WTC11 (cell line): ENCODE measurements around the gene MDN1. TPM values are rescaled to one million over a fixed set of nuclear protein-coding genes. Genes with fewer than 3 reads are reported as not detected.
A peak's percentile ranks its signal among the peaks of the same experiment; 100 is the strongest.

ENCODE experiments used
- AR ChIP-seq: fragments of 250-450 bp; sonication (Bioruptor Pico); IDR thresholded peaks from 2 replicates; pipeline ENCODE4 v1.9.0; 2021; ENCODE audit warnings: mild to moderate bottlenecking
- ARID4B ChIP-seq: sonication (generic); formaldehyde crosslinking; IDR thresholded peaks from 2 replicates; pipeline ENCODE4 v1.8.0; 2023; ENCODE audit warnings: missing genetic modification reagents, mild to moderate bottlenecking, borderline replicate concordance
- ATF6 ChIP-seq: sonication (generic); formaldehyde crosslinking; IDR thresholded peaks from 2 replicates; pipeline ENCODE4 v1.8.1; 2023; ENCODE audit warnings: mild to moderate bottlenecking, missing genetic modification reagents
- CREB1 ChIP-seq: sonication (generic); formaldehyde crosslinking; IDR thresholded peaks from 2 replicates; pipeline ENCODE4 v1.8.0; 2023; ENCODE audit warnings: mild to moderate bottlenecking, missing genetic modification reagents
- CTCF ChIP-seq: fragments of 200-600 bp; IDR thresholded peaks from 2 replicates; pipeline ENCODE4 v1.8.0; 2022; ENCODE audit warnings: antibody characterized with exemption
- E2F5 ChIP-seq: sonication (generic); formaldehyde crosslinking; IDR thresholded peaks from 2 replicates; pipeline ENCODE4 v1.8.1; 2022; ENCODE audit warnings: mild to moderate bottlenecking, moderate library complexity, missing genetic modification reagents
- ELF4 ChIP-seq: sonication (generic); formaldehyde crosslinking; IDR thresholded peaks from 2 replicates; pipeline ENCODE4 v1.8.1; 2022; ENCODE audit warnings: low read depth, mild to moderate bottlenecking, moderate library complexity, missing genetic modification reagents
- EMX1 ChIP-seq: fragments of 250-450 bp; sonication (Bioruptor Pico); IDR thresholded peaks from 2 replicates; pipeline ENCODE4 v1.8.0; 2021; ENCODE audit warnings: mild to moderate bottlenecking
- ETV6 ChIP-seq: sonication (generic); formaldehyde crosslinking; IDR thresholded peaks from 2 replicates; pipeline ENCODE4 v1.8.1; 2022; ENCODE audit warnings: mild to moderate bottlenecking, missing genetic modification reagents
- FOXJ3 ChIP-seq: sonication (generic); formaldehyde crosslinking; IDR thresholded peaks from 2 replicates; pipeline ENCODE4 v1.9.0; 2021; ENCODE audit warnings: missing genetic modification reagents, mild to moderate bottlenecking, borderline replicate concordance
- FOXP4 ChIP-seq: sonication (generic); formaldehyde crosslinking; IDR thresholded peaks from 2 replicates; pipeline ENCODE4 v1.8.0; 2022; ENCODE audit warnings: mild to moderate bottlenecking, missing genetic modification reagents
- JUN ChIP-seq: sonication (generic); formaldehyde crosslinking; IDR thresholded peaks from 2 replicates; pipeline ENCODE4 v1.8.0; 2023; ENCODE audit warnings: mild to moderate bottlenecking, missing genetic modification reagents
- KAT7 ChIP-seq: sonication (generic); formaldehyde crosslinking; IDR thresholded peaks from 2 replicates; pipeline ENCODE4 v1.8.1; 2023; ENCODE audit warnings: missing genetic modification reagents, mild to moderate bottlenecking, borderline replicate concordance
- MLX ChIP-seq: sonication (generic); formaldehyde crosslinking; IDR thresholded peaks from 2 replicates; pipeline ENCODE4 v1.8.1; 2023; ENCODE audit warnings: mild to moderate bottlenecking, missing genetic modification reagents, moderate library complexity
- NR1H2 ChIP-seq: sonication (generic); formaldehyde crosslinking; IDR thresholded peaks from 2 replicates; pipeline ENCODE4 v1.9.0; 2021; ENCODE audit warnings: mild to moderate bottlenecking, moderate library complexity, missing genetic modification reagents
- SOX15 ChIP-seq: fragments of 250-450 bp; sonication (Bioruptor Pico); IDR thresholded peaks from 2 replicates; pipeline ENCODE4 v1.9.0; 2021; ENCODE audit warnings: mild to moderate bottlenecking
- ZBTB43 ChIP-seq: sonication (generic); formaldehyde crosslinking; IDR thresholded peaks from 2 replicates; pipeline ENCODE4 v1.8.1; 2023; ENCODE audit warnings: mild to moderate bottlenecking, missing genetic modification reagents
- ZNF219 ChIP-seq: sonication (generic); formaldehyde crosslinking; IDR thresholded peaks from 2 replicates; pipeline ENCODE4 v1.8.0; 2023; ENCODE audit warnings: missing genetic modification reagents, mild to moderate bottlenecking, borderline replicate concordance
- ZNF423 ChIP-seq: fragments of 250-450 bp; sonication (Bioruptor Pico); IDR thresholded peaks from 2 replicates; pipeline ENCODE4 v2.1.2; 2022; ENCODE audit warnings: mild to moderate bottlenecking, moderate library complexity
- ZNF512 ChIP-seq: sonication (generic); formaldehyde crosslinking; IDR thresholded peaks from 2 replicates; pipeline ENCODE4 v1.8.1; 2022; ENCODE audit warnings: missing genetic modification reagents, borderline replicate concordance
- total RNA-seq: library from RNA; stranded (reverse); gene quantifications from 3 replicates; pipeline ENCODE4 v1.2.3, GENCODE V29; 2021

The MDN1 gene
- total RNA-seq, 1 experiment from 2014 or later = 195 TPM

GRCh38 chr6:89819336-89820130 lies at the start of gene MDN1 (continued):
- TF ChIP-seq MLX (CRISPR knock-in tag) = peak; percentile 90
- peak; percentile 96 for TF ChIP-seq ARID4B (CRISPR knock-in tag)
- TF ChIP-seq ETV6 (CRISPR knock-in tag) = peak; percentile 99
- no peak for TF ChIP-seq EMX1 (CRISPR knock-in tag)
- peak; percentile 95; the same call in 1 of the 2 replicates for TF ChIP-seq KAT7 (CRISPR knock-in tag)
- no peak for TF ChIP-seq NR1H2 (CRISPR knock-in tag)
- TF ChIP-seq SOX15 (CRISPR knock-in tag) = no peak
- no peak for TF ChIP-seq CTCF
- TF ChIP-seq ZNF423 = no peak
- TF ChIP-seq FOXP4 (CRISPR knock-in tag) = peak; percentile 86
- no peak for TF ChIP-seq FOXJ3 (CRISPR knock-in tag)
- peak; percentile 88 for TF ChIP-seq CREB1 (CRISPR knock-in tag)
- no peak for TF ChIP-seq ZNF512
- no peak for TF ChIP-seq ZNF219 (CRISPR knock-in tag)
- TF ChIP-seq ZBTB43 (CRISPR knock-in tag) = peak; percentile 78; the same call in 1 of the 2 replicates
- no peak for TF ChIP-seq ATF6 (CRISPR knock-in tag)
- TF ChIP-seq JUN (CRISPR knock-in tag) = peak; percentile 25; the same call in 1 of the 2 replicates
- no peak for TF ChIP-seq AR
- TF ChIP-seq E2F5 (CRISPR knock-in tag) = no peak
- no peak for TF ChIP-seq ELF4 (CRISPR knock-in tag)
